Adrenal gland (tissue), 5 donors: Measurements from ENCODE around the gene ACOD1.

Source experiments
- POLR2A ChIP-seq, 2 donors: fragments of 450-650 bp; IDR thresholded peaks; one replicate each; pipeline ENCODE4 v1.6.1; 2017; ENCODE audit warnings: antibody characterized with exemption in 2 of 2, mild to moderate bottlenecking in 2 of 2, moderate library complexity in 1 of 2
- TF ChIP-seq, protein P1 (sequence below), 6 experiments: fragments of 450-650 bp in 4 of 6; fragments of 200-600 bp in 2 of 6; sonication (generic) in 1 of 6; IDR thresholded peaks; 1 replicate in 5 of 6; 2 replicates in 1 of 6; pipeline versions ENCODE4 v1.5.1 to v1.8.0; 2016 to 2021; ENCODE audit warnings: antibody characterized with exemption in 6 of 6, mild to moderate bottlenecking in 2 of 6, moderate library complexity in 1 of 6
- donor health status: DM: no; HTN: no; CAD: no.

DNA sequence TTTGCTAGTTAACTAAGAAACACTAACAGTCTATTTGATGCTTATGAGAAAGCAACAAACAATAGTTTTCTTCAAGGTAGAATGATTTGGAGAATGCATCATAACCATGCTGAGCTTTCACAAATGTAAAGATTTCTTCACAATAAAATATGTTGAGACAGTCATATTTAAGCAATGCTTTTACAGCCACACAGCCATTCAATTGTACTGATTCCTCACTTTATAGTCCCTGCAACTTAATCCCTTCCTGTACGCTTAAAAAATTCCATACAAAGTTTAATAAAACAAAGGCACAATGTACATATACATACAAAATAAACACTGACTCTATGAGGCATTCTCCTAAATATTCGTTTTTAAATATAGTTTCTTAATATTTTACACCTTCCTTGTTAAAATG lies 4.7 kb upstream of the ACOD1 start:
- TF ChIP-seq, protein P1, sequence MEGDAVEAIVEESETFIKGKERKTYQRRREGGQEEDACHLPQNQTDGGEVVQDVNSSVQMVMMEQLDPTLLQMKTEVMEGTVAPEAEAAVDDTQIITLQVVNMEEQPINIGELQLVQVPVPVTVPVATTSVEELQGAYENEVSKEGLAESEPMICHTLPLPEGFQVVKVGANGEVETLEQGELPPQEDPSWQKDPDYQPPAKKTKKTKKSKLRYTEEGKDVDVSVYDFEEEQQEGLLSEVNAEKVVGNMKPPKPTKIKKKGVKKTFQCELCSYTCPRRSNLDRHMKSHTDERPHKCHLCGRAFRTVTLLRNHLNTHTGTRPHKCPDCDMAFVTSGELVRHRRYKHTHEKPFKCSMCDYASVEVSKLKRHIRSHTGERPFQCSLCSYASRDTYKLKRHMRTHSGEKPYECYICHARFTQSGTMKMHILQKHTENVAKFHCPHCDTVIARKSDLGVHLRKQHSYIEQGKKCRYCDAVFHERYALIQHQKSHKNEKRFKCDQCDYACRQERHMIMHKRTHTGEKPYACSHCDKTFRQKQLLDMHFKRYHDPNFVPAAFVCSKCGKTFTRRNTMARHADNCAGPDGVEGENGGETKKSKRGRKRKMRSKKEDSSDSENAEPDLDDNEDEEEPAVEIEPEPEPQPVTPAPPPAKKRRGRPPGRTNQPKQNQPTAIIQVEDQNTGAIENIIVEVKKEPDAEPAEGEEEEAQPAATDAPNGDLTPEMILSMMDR (IDR thresholded peaks at IDR 0.05), result no peak
- TF ChIP-seq POLR2A (IDR thresholded peaks at IDR 0.05), result no peak
